Amniotic stem cell (primary cell): ENCODE data around the gene HYAL1.
"Not testable (repeated sequence)": the region's sequence is repeated elsewhere in the genome, so short reads cannot be mapped to it uniquely, and the experiment has no call there.

Experiments used
- DNase-seq: peaks from one replicate; lab custom pipeline; 2025; lab: John Stamatoyannopoulos, UW

The HYAL1 gene

DNA sequence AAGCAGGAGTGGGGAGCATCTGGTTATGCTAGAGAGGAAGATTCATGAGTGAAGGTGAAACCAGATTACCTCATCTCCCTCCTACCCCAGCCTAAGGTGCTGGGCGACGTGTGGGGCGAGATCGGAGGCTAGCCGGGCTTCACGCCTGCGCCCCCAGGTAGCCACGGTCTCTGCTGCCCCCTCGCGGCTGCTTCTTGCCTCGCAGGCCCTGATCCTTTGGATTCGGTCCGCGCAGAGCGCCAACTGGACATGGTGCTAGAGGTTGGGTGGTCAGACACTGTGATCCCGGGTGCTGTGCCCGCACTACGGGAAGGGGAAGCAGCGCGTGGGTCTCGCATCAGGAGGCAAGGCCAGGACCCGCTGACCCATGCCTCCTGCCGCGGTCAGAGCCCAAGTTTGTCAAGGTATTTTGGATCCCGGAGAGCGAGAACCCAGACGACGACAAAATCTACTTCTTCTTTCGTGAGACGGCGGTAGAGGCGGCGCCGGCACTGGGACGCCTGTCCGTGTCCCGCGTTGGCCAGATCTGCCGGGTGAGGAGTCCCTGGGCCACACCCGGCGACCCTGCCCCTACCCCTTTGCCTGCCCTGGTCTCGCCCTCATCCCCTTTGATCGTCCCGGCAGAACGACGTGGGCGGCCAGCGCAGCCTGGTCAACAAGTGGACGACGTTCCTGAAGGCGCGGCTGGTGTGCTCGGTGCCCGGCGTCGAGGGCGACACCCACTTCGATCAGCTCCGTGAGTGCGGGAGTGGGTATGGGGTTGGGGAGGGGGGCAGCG is 30.3 kb downstream of the HYAL1 start:
- no peak for DNase-seq

DNA sequence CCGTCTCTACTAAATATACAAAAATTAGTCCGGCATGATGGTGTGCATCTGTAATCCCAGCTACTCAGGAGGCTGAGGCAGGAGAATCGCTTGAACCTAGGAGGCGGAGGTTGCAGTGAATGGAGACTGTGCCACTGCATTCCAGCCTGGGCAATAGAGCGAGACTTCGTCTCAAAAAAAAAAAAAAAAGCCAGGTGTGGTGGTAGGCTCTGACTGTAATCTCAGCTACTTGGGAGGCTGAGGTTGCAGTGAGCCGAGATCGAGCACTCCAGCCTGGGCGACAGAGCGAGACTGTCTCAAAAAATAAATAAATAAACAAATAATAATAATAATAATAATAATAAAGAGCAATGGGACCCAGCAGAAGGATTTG is 30.9 kb downstream of the HYAL1 start:
- not testable (repeated sequence) for DNase-seq

DNA sequence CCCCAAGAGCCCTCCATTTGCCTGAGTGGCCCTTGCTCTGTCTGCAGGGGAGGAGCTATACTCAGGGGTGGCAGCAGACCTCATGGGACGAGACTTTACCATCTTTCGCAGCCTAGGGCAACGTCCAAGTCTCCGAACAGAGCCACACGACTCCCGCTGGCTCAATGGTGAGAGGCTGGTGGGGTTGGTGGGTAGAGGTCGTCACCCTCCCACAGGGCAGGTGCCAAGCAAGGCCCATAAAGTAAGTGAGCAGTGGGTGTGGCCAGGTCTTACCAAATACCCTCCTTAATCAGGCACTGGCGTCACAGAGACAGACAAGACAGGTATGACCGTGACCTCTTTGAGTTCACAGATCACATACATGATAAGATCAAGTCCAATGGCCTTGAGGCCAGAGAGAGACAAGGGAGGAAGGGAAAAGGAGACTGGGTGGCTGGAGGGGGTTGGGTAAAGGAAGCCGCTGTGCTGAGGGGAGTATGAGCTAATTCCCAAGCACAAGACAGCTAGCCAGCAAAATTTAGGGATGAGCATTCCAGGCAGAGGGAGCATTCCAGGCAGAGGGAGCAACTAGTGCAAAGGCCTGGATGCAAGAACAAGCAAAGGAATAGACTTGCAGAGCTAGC is 31.9 kb downstream of the HYAL1 start:
- DNase-seq: no peak

DNA sequence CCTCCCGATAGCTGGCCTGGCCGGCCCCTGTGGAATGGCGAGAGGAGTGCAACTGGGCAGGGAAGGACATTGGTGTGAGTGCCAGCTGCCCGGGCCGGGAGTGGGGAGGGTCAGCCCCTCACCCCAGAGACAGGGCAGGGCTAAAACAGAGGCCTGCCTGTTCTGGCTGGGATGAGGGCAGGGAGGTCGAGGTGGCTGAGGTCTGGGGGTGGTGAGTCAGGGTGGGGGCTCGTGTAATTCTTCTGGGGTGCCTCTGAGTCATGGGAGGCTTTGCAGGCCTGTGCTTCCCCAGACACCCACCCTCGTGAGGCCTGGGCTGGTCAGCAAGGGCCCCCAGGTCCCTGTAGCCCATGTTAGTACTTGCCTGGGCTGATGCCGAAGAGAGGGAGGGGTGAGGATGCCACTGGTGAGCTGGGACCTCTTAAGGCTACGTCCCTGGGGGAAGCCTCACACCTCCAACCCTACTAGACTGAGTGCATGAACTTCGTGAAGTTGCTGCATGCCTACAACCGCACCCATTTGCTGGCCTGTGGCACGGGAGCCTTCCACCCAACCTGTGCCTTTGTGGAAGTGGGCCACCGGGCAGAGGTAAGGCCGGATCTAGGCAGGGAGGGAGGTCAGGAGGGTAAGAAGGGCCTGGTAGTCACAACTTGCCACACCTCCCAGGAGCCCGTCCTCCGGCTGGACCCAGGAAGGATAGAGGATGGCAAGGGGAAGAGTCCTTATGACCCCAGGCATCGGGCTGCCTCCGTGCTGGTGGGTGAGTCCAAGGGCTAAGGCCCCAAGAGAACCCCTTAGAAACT is 32.8 kb downstream of the HYAL1 start:
- DNase-seq: no peak

DNA sequence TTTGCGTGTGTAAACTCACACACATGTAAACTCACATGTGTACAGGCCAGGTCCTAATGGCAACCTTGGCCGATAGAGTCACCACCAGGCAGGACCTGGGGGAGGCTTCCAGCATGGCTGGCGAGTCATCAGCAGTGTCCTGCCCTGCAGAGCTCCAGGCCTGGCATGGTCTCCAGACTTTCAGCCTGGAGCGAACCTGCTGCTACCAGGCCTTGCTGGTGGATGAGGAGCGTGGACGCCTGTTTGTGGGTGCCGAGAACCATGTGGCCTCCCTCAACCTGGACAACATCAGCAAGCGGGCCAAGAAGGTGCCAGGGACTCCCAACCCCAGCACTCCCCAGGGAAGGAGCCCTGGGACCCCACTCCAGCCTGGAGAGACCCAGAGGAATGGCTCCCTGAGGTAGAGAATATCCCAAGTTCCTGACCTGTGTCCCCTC is 33.4 kb downstream of the HYAL1 start:
- DNase-seq: no peak

DNA sequence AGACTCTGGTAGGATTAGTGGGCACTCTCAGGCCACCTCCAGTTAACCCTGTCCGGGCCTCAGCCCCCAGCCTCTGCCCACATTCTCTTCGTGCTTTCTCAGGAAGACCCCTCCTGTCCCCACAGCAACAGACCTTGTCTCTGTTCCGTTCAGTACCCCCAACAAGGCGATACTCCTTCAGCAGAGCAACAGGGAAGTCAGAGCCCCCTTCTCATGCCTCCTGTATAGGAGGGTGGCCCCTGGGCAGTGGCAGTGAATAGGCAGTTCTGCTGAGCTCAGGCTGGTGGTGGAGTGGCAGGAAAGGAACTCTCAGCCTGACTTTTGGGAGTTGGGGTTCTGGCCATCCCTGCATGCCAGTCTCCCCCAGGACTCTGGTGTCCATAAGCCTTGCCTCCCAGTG is 33.9 kb downstream of the HYAL1 start:
- no peak for DNase-seq

DNA sequence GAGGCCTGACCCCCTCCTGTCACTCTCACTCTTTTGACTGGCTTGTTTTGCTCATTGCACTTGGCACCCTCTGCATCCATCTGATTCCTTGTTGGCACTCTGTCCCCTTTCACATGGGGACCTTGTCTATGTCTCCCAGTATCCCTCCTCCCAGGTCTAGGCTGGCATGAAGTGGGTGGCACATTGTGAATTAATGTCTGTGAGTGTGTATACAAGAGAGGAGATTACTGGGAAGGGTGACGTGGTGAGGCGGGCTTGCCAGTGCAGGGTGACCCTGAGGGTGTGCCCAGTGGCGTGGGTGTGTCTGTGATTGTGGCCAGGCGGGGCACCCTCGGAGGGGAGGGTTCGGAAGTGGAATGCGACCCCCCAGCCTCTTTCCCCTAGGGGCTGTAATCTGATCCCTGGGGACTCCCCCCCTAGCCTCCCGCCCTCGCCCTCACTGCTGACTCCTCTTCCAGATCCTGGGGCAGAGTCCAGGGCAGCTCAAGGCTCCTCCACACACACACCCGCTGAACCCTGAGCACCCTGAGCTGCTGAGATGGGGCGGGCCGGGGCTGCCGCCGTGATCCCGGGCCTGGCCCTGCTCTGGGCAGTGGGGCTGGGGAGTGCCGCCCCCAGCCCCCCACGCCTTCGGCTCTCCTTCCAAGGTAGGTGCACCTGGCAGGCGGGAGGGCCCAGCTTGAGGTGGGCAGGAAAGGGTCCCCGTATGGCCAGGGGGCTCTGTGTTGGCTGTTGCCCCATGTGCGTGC is 34.5 kb downstream of the HYAL1 start, which contains the start of gene SEMA3B:
Gene SEMA3B (plus strand): TSS at position 445 of the 749 bp plus-strand sequence. CDS start 94 bp downstream, at position 539.
- no peak for DNase-seq

DNA sequence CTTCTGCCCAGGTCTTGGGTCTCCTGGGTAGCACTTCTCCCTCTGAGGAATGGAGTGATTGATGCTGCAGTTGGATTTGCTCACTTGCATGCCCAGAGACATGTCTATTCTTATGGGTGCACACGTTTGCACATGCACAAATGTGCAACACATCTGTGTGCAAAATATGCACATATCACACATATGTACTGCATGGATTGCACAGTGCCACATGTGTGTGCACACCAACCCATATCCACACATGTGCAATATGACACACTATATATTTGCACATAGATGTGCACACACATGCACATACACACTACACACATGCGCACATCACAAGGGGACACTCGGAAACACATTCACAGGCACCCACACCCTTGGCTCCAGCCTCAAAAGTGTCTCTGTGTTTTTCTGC is 35.1 kb downstream of the HYAL1 start:
- no peak for DNase-seq

DNA sequence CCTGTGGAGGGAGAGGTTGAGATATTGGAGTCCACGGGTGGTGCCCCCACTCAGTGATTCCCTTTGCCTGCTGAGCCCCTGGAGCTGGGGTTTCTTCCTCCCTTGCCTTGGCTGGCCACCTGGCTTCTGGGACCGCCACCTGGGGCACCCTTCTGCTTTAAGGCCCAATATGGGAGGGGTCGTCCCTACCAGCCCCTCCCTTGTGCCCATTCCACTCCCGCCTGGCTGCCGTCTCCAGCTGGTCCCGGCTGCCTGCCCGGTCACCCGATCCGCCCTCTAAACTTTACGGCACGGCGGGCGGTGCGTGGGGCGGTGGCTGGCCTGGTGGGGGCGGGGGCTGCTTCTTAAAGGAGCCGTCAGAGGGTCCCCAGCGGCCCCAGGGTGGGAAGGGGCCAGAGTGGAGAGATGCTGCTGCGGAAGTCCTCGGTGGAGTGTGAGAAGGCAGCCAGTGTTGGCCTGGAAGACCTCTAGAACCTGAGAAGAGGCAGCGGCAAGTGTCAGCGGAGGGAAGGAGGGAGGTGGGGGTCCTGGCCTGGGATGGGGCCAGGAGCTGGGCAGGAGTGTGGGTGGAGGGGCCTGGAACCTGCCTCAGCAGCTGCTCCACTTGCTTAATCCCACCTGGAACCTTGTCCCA is 36.0 kb downstream of the HYAL1 start:
- DNase-seq: no peak

DNA sequence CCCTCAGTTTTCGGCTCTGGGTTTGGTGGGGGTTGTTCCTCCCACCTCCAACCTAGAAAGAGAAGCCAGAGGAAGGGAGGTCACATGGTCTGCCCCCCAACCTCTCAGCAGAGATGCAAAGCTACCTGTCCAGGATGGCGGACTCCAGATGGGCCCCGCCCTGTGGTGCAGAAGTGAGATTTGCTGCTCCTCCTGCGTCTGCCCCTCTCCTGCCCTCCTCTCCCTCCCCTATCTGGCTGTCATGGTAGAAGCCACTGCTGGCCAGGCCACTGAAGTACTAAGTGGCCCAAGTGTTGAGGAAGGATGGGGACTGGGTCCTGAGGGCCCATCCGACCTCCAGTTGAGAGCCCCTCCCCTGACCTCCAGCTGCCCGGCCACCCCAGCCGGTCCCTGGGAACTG is 36.5 kb downstream of the HYAL1 start:
- no peak for DNase-seq

DNA sequence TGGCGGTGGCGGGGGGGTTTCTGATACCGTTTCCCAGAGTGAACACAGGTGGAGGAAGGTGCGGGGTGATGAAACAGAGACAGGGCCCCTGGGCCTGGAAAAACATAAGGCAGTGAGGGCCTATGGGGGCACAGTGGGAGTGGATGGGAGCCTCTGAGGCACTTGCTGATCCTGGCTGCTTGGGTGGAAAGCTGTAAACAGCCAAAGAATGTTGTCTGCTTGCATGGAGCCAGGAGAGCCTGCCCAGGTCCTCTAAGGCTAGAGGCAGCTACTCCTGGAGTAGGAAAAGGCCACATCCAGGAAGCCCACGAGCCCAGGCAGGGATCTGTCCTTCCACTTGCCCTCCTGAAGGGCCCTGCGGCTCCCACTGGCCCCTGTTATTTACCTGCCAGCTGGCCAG is 37.4 kb downstream of the HYAL1 start:
- no peak for DNase-seq

DNA sequence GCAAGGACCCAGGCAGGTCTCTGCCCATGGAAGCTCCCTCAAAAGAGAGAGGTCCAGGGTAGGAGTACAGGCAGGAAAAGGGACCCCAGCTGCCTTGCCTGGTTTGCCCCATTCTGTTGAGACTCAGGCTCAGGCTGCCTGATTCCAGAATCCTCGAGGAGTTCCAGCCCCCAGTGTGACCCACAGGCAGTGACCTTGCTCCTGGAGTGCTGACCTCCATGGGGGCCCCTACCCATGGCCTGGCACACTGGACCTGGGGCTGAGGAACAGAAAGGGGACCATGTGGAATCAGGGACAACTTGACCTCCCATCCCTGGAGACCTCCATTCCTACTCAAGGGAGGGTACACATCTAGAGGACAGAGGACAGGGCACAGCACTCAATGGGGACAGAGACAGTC is 37.8 kb downstream of the HYAL1 start:
- no peak for DNase-seq

DNA sequence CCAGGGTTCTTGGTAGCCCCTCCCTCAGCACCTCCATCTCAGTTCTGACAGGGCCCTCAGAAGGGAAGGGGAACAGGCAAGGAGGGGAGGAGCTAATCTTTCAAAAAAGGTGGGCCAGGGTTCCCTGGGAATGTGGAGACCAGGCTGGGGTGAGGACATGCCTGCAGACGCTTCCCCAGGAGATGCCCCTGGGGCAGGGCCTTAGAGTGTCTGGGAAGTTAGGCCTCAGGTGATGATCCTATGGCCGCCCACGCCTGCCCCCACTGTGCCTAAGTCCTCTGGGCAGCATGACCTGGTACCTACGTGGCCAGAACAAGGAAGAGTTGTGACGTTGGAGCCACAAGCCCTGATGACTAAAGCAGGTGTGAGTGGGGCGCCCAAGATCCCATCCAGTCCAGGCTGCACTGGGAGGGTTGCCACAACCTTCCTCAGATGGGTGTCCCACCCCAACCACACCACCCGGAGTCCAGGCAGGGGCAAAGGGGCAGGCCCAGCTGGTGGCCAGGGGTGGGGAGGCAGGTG is 38.3 kb downstream of the HYAL1 start:
- no peak for DNase-seq

DNA sequence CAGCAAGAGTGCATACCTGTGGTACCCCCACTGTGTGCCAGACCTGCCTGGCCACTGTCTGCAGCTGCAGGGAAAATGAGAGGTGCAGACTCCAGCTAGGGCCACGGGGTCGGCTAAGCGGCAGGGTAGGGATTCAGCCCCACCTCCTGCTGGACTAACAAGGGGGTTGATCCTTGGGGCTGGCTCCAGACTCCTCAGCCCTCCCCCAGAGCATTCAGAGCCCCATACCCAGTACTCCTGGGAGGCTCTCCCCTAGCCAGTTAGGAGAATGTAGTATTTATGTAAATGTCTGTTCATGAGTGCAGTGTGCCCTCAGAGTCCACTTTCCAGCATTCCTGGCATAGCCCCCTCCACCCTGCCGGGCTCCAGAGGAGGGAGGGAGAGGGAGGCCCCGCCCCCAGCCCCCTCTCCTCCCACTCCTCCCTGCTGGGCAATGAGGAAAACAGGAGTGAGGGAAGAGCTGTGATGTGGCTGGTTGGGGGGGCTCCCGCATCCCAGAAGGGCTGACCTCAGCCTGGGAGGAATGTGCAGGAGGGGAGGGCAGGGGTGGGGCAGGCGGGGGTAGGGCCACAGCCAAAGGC is 38.9 kb downstream of the HYAL1 start:
- peak; percentile 65 for DNase-seq

DNA sequence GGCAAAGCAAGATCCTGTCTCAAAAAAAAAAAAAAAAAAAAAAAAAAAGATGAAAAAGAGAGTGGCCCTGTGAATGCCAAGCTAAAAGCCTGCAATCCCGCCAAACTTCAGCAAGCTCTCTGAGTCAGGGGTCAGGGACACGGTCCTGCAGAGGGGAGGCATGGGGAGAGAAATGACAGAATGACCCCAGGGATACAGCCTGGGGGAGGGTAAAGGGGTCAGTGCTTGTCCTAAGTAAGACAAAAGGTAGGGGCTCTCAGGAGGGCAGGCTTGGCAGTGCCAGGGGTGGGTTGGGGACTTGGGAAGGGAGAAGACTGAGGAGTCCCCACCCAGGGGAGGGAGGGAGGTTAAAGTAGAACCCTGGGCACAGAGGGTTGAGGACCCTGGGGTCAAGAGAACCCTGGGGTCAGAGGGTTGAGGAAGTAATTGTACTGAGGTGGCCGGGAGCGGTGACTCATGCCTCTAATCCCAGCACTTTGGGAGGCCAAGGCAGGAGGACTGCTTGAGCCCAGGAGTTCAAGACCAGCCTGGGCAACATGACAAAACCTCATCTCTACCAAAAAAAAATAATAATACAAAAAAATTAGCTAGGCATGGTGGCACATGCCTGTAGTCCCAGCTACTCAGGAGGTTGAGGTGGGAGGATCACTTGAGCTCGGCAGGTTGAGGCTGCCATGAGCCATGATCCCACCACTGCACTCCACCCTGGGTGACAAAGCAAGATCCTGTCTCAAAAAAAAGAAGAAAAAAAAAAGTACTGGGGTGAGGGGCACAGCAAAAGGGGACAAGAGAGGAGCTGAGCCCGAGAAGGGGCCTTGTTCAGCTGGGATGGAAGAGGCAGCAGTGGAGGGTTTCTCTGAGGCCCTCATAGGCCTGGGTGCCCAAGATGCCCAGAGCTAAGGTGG is 39.6 kb downstream of the HYAL1 start:
- no peak for DNase-seq

DNA sequence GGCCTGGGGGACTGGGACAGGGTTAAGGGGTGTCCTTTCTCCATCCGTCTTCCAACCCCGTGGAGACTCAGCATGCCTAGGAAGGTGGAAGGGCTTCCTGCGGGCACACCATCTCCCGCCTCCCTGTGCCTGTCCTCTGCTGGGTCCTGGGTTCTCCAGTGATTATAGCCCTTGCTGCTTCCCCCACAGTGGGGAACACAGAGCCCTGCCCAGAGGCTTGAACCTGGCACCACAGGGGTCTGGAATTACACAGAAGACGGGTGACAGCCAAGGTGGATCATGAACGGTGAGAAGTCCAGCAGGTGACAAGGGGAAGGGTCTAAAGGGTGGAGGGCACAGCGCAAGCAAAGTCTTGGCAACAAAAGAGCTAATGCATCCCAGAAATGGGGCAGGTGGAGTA is 40.6 kb downstream of the HYAL1 start:
- no peak for DNase-seq

DNA sequence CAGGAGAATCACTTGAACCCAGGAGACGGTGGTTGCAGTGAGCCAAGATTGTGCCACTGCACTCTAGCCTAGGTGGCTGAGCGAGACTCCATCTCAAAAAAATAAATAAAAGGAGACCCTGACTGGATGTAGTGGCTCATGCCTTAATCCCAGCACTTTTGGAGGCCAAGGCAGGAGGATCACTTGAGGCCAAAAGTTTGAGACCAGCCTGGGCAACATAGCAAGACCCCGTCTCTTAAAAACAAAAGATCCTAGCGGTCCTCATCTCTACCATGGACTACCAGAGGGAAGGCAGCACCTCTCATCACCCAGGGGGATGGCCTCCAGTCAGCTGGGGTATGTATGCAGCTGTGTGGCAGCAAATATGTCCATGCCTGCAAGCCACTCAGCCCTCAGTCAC is 41.2 kb downstream of the HYAL1 start:
- not testable (repeated sequence) for DNase-seq

DNA sequence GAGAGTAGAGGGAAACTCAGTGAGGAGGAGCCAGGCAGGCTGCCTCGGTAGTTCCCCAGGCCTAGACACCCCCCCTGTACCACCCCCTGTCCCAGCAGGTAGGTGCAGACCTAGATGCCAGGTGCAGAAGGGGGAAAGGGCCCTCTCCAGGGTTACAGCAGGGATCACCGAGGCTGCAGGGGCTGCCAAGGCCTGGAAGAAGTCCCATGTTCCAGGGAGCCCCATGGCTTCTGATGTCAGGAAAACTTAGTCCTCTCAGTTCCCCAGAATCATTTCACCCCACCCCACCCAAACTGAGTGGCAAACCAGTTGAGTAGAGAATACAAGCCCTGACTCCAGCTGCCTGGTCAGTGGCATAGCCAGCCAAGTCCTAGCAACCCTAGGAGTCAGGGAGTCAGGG is 41.9 kb downstream of the HYAL1 start:
- DNase-seq: no peak

DNA sequence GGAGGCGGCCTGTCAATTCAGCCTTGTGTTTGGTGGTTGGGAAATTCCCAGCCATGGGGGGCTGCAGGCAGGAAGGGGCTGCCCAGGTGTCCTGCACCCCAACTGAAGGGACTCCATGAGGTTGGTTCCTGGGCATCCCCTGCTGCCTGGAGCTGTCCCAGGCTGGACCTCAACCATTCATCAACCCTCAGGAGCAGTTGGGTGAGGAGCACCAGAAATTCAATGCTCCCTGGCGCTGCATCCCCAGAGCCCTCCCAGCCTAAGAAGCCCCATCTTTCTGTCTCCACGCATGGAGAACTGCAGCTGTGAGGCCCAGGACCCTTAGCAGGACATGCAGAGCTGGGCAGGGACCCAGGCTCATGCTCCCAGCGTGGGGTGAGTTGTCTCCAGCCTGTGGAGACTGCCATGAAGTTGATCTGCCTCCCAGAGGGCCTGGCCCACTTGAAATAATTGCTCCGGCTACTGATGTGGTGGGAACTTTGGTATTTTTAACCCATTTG is 42.4 kb downstream of the HYAL1 start:
- no peak for DNase-seq
